Aorta (tissue), 5 donors: ENCODE results near the gene ABCF1. TPM values are rescaled to one million over a fixed set of nuclear protein-coding genes. Genes with fewer than 3 reads are reported as not detected.

Experiments
- ATAC-seq: fragments of 200-7000 bp; cut with Tn5 transposase; one replicate; pipeline ENCODE4 v1.9.1; 2022; ENCODE audit warnings: moderate library complexity; ENCODE audit not compliant: low FRiP score
- DNase-seq, 2 donors: peaks; one replicate each; pipeline ENCODE4 v3.0.0-alpha.2; 2020
- H3K27ac ChIP-seq, 2 donors: one replicate each; pipeline ENCODE4 v1.5.1; 2013; ENCODE audit warnings: low read length in 2 of 2, mild to moderate bottlenecking in 2 of 2, moderate library complexity in 2 of 2, control low read depth in 1 of 2, inconsistent platforms in 1 of 2, low read depth in 1 of 2
- H3K27me3 ChIP-seq, 2 donors: one replicate each; pipeline ENCODE4 v1.6.1; 2013; ENCODE audit warnings: control low read depth in 1 of 2, low read length in 1 of 2, mild to moderate bottlenecking in 1 of 2, moderate library complexity in 1 of 2; ENCODE audit not compliant: insufficient read depth in 2 of 2, control insufficient read depth in 1 of 2
- H3K36me3 ChIP-seq, 2 donors: one replicate each; pipeline ENCODE4 v1.6.1; 2013; ENCODE audit warnings: control low read depth in 1 of 2, low read length in 1 of 2, mild to moderate bottlenecking in 1 of 2; ENCODE audit not compliant: insufficient read depth in 2 of 2, control insufficient read depth in 1 of 2
- H3K4me1 ChIP-seq, 2 donors: one replicate each; pipeline ENCODE4 v1.6.1; 2013; ENCODE audit warnings: low read length in 2 of 2, control low read depth in 1 of 2, mild to moderate bottlenecking in 1 of 2, moderate library complexity in 1 of 2; ENCODE audit not compliant: insufficient read depth in 2 of 2, control insufficient read depth in 1 of 2
- H3K4me3 ChIP-seq, 2 donors: one replicate each; pipeline ENCODE4 v1.5.1; 2013; ENCODE audit warnings: low read length in 2 of 2, control low read depth in 1 of 2, mild to moderate bottlenecking in 1 of 2
- H3K9me3 ChIP-seq: one replicate; pipeline ENCODE4 v1.6.1; 2013; ENCODE audit warnings: mild to moderate bottlenecking, low read length; ENCODE audit not compliant: control insufficient read depth
- whole genome bisulfite sequencing, 2 donors: extraction: QIAGEN DNeasy Blood & Tissue Kit; methylation state at CpG; one replicate each; pipeline ENCODE4 v1.1.7; 2013; 5-methylcytosine and 5-hydroxymethylcytosine counted together
- intact Hi-C, 2 donors: fragments of 100-400 bp; cut with DNase I; formaldehyde crosslinking; loops; one replicate each; pipeline versions ENCODE4 v1.14.2 to v1.15.0; 2022
- polyA plus RNA-seq, 2 donors: library from polyadenylated mRNA; stranded (reverse); fragments of 200-250 nt; gene quantifications; one replicate each; pipeline ENCODE4 v1.2.3, GENCODE V29; 2013
- total RNA-seq, 2 donors: library from RNA; stranded (reverse); fragmentation: NEBNext Ultra II Directional; extraction: Animal tissue kit (Norgen Biotek cat#: 25700); gene quantifications; one replicate each; pipeline ENCODE4 v1.2.1, GENCODE V29; 2021
- donor health status: healthy with polysubstance abuse.
- donor health status: Bipolar disorder and iron deficiency.
- donor health status: DM: no; HTN: no; CAD: no.
- donor health status: DM: no; HTN: no; CAD: no.
- donor health status: DM: yes; HTN: yes; CAD: no.

The ABCF1 gene
- total and polyA plus RNA-seq, 4 donors, result 20.6 to 41.2 (median 28.8) TPM

DNA sequence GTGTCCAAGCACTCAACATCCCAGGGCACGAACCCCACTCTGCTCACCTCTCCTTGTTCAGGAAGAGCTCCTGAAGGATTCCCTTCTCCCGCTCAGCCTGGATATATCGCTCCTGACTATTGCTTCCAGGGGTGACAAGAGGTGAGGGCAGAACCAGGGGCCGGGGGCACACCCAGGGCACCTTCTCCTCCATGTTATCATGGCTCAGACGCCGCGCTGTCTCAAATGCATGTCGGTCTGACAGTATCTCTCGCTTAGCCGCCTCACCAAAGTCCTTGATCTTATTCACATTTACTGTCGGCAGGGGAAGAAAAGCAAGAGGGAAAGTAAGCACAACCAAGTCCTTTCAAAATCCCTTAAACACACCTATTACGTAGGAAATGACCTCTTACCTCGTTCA is 32.7 kb downstream of the ABCF1 start:
- peaks cover 25 to 33% of the 10 kb centered on the region in 2 donors for H3K36me3 ChIP-seq
- no peak for DNase-seq
- intact Hi-C loops, result no loop called here

DNA sequence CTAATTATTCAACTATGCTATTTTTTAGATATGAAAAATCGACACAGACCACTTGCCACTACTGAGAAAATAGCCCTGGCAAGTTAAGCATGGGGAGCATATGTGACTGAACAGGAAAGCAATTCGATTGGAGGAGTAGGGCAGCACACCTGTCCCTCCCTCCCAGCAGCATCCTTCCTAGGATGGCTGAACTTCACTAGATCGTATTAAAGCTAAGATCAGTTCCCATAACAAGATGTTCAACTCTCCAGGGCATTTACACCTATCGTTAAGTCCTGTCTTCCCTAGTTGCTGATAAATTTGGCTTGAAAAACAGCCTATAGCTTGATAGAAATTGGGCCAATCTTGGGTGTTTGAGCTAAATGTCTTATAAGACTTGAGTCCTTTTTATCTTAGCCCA is 38.8 kb downstream of the ABCF1 start:
- peaks cover 13% of the 10 kb centered on the region in 2 donors for H3K36me3 ChIP-seq
- ATAC-seq (no peak), DNase-seq (no peak)
- 52 to 67% methylated on average over 4 of the region's 4 CpGs for WGBS, 2 donors
- H3K4me1 ChIP-seq, result peaks cover 2 to 5% of the 10 kb centered on the region in 2 donors
- H3K27me3 ChIP-seq, result peaks cover 0 to 2% of the 10 kb centered on the region in 2 donors
- no peaks in the 10 kb centered on the region for H3K9me3 ChIP-seq
- intact Hi-C loops, result loop anchor here (5.0 kb wide), 1 partner anchor 38 kb away; the partner anchor contains the start of gene ABCF1 (in 2 of the 2)
- no peak overlapping the region for H3K27ac ChIP-seq
- H3K4me3 ChIP-seq, result no peak overlapping the region

More for the DNA sequence above, 32.7 kb downstream of the ABCF1 start:
- H3K27me3 ChIP-seq, result no peaks in the 10 kb centered on the region
- H3K4me1 ChIP-seq, result no peaks in the 10 kb centered on the region
- H3K9me3 ChIP-seq, result no peaks in the 10 kb centered on the region
- 93 to 94% methylated on average over 13 of the region's 13 CpGs for WGBS, 2 donors
- ATAC-seq, result no peak
- H3K27ac ChIP-seq, result no peak overlapping the region
- H3K4me3 ChIP-seq, result no peak overlapping the region

DNA sequence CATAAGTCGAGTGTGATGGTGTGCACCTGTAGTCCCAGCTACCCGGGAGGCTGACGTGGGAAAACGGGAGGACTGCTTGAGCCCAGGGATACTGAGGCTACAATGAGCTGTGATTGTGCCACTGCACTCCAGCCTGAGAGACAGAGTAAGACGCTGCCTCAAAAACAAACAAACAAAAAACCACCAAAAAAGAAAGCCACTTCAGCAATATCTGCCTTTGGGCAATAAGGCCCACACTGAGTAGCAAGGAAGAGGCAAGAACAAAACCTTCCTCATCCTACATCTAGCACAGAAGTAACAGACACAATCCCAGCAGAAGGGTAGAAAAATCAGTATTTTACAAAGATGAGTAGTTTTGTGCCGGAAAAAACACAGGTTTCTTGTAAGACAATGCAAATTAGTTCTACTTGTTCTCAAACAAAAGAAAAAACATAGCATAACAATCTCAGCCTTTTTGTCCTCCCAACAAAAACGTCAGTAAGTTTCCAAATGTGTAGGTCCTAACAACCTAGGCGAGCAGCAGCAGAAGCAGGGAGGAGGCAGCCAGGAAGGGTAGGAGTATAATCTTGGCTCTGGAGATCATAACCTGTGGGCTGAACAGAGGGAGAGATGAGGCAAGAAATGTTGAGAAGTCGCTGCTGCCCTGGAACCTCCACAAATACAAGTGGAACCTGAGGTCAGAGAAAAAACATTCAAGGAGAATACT is 40.1 kb downstream of the ABCF1 start:
- intact Hi-C loops, result loop anchor here (5.0 kb wide), 1 partner anchor 39 kb away; the partner anchor contains the start of gene ABCF1 (in 2 of the 2)
- no peak for DNase-seq

DNA sequence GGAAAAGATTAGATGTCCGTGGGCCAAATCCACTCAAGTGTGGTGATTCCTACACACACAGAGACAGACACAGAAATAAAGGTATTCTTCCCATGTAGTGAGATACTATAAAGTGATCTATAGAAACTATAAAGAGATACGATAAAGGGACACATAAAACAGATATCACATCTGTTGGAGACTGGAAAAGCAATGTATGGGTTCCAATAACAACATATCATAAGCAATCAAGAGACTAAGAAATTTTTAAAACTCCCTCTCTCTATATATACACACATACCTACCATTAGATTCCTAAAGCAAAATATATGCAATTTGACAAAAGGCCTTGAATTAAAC is 40.6 kb downstream of the ABCF1 start:
- peaks cover 2 to 5% of the 10 kb centered on the region in 2 donors for H3K4me1 ChIP-seq
- 24 to 36% methylated on average over 2 of the region's 2 CpGs for WGBS, 2 donors
- intact Hi-C loops, result loop anchor here (5.0 kb wide), 1 partner anchor 40 kb away; the partner anchor contains the start of gene ABCF1 (in 2 of the 2)
- no peaks in the 10 kb centered on the region for H3K9me3 ChIP-seq
- H3K27me3 ChIP-seq, result peaks cover 0 to 2% of the 10 kb centered on the region in 2 donors
- H3K36me3 ChIP-seq, result peaks cover 5 to 16% of the 10 kb centered on the region in 2 donors
- no peak overlapping the region for H3K27ac ChIP-seq
- DNase-seq, result no peak
- no peak overlapping the region for H3K4me3 ChIP-seq
- ATAC-seq, result no peak

More for the DNA sequence above, 40.1 kb downstream of the ABCF1 start:
- H3K27ac ChIP-seq, result no peak overlapping the region
- peaks cover 0 to 2% of the 10 kb centered on the region in 2 donors for H3K27me3 ChIP-seq
- H3K36me3 ChIP-seq, result peaks cover 7 to 13% of the 10 kb centered on the region in 2 donors
- no peaks in the 10 kb centered on the region for H3K9me3 ChIP-seq
- WGBS, 2 donors, result 57 to 61% methylated on average over 9 of the region's 9 CpGs
- H3K4me1 ChIP-seq, result peaks cover 2 to 5% of the 10 kb centered on the region in 2 donors
- H3K4me3 ChIP-seq, result no peak overlapping the region
- ATAC-seq, result no peak

DNA sequence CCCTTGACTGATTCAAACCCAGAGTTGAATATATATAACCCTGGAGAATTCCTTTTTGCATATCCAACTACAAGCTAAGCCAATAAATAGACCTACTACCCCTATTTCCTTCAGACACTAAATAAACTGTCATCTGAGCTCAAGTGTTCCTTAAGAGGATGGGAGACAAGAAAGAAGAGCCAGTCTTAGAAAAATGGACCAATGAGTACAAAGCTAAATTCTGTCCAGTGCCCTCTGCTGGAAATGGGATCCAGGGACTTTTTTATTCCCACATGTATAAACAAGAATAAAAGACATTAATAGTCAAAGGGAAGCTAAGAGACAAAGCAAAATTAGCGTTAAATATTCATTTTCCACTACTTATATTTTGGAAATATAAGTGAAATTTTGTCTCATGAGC is 41.0 kb downstream of the ABCF1 start:
- Histone ChIP-seq H3K4me3 (no peak overlapping the region), H3K4me1 (peaks cover 2 to 5% of the 10 kb centered on the region in 2 donors), H3K36me3 (peaks cover 5 to 16% of the 10 kb centered on the region in 2 donors), H3K27me3 (peaks cover 0 to 2% of the 10 kb centered on the region in 2 donors), H3K9me3 (no peaks in the 10 kb centered on the region), H3K27ac (no peak overlapping the region)
- DNase-seq (no peak), ATAC-seq (no peak)
- intact Hi-C loops, result loop anchor here (5.0 kb wide), 1 partner anchor 40 kb away; the partner anchor contains the start of gene ABCF1 (in 2 of the 2)
- WGBS, 2 donors, result 59 to 66% methylated on average over 1 of the region's 1 CpG

DNA sequence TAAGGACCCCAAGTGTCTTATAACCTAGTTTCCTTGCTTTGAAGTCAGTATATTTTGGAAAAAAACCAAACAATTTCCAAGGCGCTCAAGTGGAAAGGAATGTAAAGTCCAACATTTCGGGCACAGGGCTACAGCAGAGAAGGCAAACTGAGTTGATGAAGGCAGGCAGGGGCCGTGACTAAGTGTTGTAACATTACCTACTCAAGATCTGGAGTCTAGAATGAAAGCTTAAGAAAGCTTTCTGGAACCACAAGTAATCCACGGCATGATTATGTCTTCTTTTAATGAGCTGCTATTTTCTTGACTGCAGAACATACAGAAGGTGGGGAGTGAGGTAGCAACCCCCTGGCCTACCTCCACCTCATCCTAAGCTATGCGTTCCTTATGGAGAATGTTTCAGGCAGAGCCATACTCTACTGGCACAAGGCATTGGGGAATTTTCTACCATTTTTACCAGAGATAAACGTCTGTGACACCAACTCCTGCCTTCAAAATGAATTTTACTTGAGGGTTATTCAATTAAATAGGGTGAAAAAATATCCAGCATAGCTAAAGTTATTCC is 41.5 kb downstream of the ABCF1 start:
- H3K36me3 ChIP-seq, result peaks cover 5 to 14% of the 10 kb centered on the region in 2 donors
- ATAC-seq (no peak), DNase-seq (no peak)
- intact Hi-C loops, result loop anchor here (5.0 kb wide), 1 partner anchor 40 kb away; the partner anchor contains the start of gene ABCF1 (in 2 of the 2)
- no peaks in the 10 kb centered on the region for H3K9me3 ChIP-seq
- 17 to 22% methylated on average over 6 of the region's 6 CpGs for WGBS, 2 donors
- no peak overlapping the region for H3K4me3 ChIP-seq
- peaks cover 0 to 2% of the 10 kb centered on the region in 2 donors for H3K27me3 ChIP-seq
- peaks cover 2 to 5% of the 10 kb centered on the region in 2 donors for H3K4me1 ChIP-seq
- H3K27ac ChIP-seq, result peak overlapping the region in 1 of 2 donors; percentile 85

GRCh38 chr6:30613251-30614043 is 42.2 kb downstream of the ABCF1 start:
- intact Hi-C loops, result loop anchor here (5.0 kb wide), 1 partner anchor 41 kb away; the partner anchor contains the start of gene ABCF1 (in 2 of the 2)

More at GRCh38 chr6:30613251-30614043, 42.2 kb downstream of the ABCF1 start:
- peaks cover 5 to 10% of the 10 kb centered on the region in 2 donors for H3K36me3 ChIP-seq
- H3K27me3 ChIP-seq, result peaks cover 0 to 2% of the 10 kb centered on the region in 2 donors
- no peak for ATAC-seq
- no peak for DNase-seq
- H3K4me1 ChIP-seq, result peaks cover 2 to 5% of the 10 kb centered on the region in 2 donors
- no peaks in the 10 kb centered on the region for H3K9me3 ChIP-seq
- H3K4me3 ChIP-seq, result no peak overlapping the region
- peak overlapping the region in 1 of 2 donors; percentile 63 for H3K27ac ChIP-seq
